Peyer's patch (tissue), 4 donors: ENCODE results near the gene ADARB1. TPM values are rescaled to one million over a fixed set of nuclear protein-coding genes. Genes with fewer than 3 reads are reported as not detected.

Source experiments
- DNase-seq, 3 donors: peaks; one replicate each; pipeline ENCODE4 v3.0.0-alpha.2; 2017 to 2019
- H3K27ac ChIP-seq, 4 donors: fragments of 200-600 bp; sonication (generic); one replicate each; pipeline ENCODE4 v1.5.1; 2016 to 2019
- H3K27me3 ChIP-seq, 2 donors: fragments of 200-600 bp; sonication (generic); one replicate each; pipeline ENCODE4 v1.5.1; 2019
- H3K36me3 ChIP-seq, 3 donors: fragments of 200-600 bp; sonication (generic); one replicate each; pipeline ENCODE4 v1.5.1; 2016 to 2019
- H3K4me1 ChIP-seq, 4 donors: fragments of 200-600 bp; sonication (generic); one replicate each; pipeline ENCODE4 v1.5.1; 2016 to 2019
- H3K4me3 ChIP-seq, 4 donors: fragments of 200-600 bp; sonication (generic); 1 replicate in 3 of 4; 2 replicates in 1 of 4; pipeline ENCODE4 v1.5.1; 2016 to 2019; ENCODE audit warnings: mild to moderate bottlenecking in 1 of 4
- H3K9me3 ChIP-seq, 4 donors: fragments of 200-600 bp; sonication (generic); one replicate each; pipeline ENCODE4 v1.5.1; 2016 to 2019; ENCODE audit warnings: mild to moderate bottlenecking in 1 of 4
- POLR2A ChIP-seq, 2 donors: fragments of 450-650 bp; IDR thresholded peaks; one replicate each; pipeline ENCODE4 v1.5.1; 2017; ENCODE audit warnings: antibody characterized with exemption in 2 of 2, mild to moderate bottlenecking in 2 of 2, moderate library complexity in 2 of 2
- total RNA-seq, 4 donors: library from RNA; depleted of rRNA; stranded (reverse); fragments of >200 nt; gene quantifications; one replicate each; pipeline ENCODE4 v1.1.0, GENCODE V29; 2016
- TF ChIP-seq, protein P1 (sequence below), 6 experiments: fragments of 450-650 bp in 4 of 6; fragments of 200-600 bp in 2 of 6; sonication (generic) in 1 of 6; IDR thresholded peaks; one replicate each; pipeline ENCODE4 v1.5.1; 2017 to 2019; ENCODE audit warnings: antibody characterized with exemption in 6 of 6, mild to moderate bottlenecking in 3 of 6, moderate library complexity in 1 of 6

Gene ADARB1
- total RNA-seq, 4 donors from 2014 or later, result 7.4 to 47.9 (median 10.0) TPM

- Histone ChIP-seq H3K4me3 (no peak overlapping the region), H3K9me3 (no peaks in the 10 kb centered on the region), H3K27ac (no peak overlapping the region), H3K4me1 (peaks cover 0 to 38% (median 0%) of the 10 kb centered on the region in 4 donors), H3K27me3 (no peaks in the 10 kb centered on the region), H3K36me3 (no peaks in the 10 kb centered on the region)
- DNase-seq, result no peak
- TF ChIP-seq POLR2A (IDR thresholded peaks at IDR 0.05), result no peak
- TF ChIP-seq, protein P1, sequence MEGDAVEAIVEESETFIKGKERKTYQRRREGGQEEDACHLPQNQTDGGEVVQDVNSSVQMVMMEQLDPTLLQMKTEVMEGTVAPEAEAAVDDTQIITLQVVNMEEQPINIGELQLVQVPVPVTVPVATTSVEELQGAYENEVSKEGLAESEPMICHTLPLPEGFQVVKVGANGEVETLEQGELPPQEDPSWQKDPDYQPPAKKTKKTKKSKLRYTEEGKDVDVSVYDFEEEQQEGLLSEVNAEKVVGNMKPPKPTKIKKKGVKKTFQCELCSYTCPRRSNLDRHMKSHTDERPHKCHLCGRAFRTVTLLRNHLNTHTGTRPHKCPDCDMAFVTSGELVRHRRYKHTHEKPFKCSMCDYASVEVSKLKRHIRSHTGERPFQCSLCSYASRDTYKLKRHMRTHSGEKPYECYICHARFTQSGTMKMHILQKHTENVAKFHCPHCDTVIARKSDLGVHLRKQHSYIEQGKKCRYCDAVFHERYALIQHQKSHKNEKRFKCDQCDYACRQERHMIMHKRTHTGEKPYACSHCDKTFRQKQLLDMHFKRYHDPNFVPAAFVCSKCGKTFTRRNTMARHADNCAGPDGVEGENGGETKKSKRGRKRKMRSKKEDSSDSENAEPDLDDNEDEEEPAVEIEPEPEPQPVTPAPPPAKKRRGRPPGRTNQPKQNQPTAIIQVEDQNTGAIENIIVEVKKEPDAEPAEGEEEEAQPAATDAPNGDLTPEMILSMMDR (IDR thresholded peaks at IDR 0.05), result no peak
Measured at GRCh38 chr21:45134279-45135076, 60.1 kb downstream of the ADARB1 start.

- no peak for TF ChIP-seq POLR2A (IDR thresholded peaks at IDR 0.05)
- TF ChIP-seq, protein P1 (IDR thresholded peaks at IDR 0.05), result no peak
- DNase-seq, result no peak
- Histone ChIP-seq H3K4me3 (no peak overlapping the region), H3K27ac (no peak overlapping the region), H3K4me1 (peaks cover 0 to 32% (median 0%) of the 10 kb centered on the region in 4 donors), H3K9me3 (no peaks in the 10 kb centered on the region), H3K36me3 (no peaks in the 10 kb centered on the region), H3K27me3 (no peaks in the 10 kb centered on the region)
Measured at GRCh38 chr21:45135122-45135521, 60.7 kb downstream of the ADARB1 start.

DNA sequence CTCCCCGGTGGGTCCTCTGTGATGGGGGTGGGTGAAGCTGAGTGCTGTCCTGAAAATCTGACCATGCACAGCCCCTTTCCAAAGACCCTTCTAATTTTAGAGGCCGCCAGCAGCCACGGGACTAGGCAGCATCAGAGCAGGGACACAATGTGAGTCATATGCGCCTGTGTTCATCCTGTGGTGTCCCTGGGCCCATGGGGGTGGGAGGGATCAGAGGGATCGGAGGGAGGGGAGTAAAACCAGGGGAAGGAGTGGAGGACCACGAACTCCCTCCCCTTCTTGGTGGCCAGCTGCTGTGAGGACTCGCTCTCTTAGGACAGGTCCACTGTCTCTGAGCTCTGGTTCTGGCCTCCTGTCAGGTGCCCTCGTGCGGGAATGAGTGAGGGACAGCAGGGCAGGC lies 61.5 kb downstream of the ADARB1 start:
- TF ChIP-seq, protein P1 (IDR thresholded peaks at IDR 0.05), result no peak
- TF ChIP-seq POLR2A (IDR thresholded peaks at IDR 0.05), result no peak
- Histone ChIP-seq H3K36me3 (no peaks in the 10 kb centered on the region), H3K9me3 (no peaks in the 10 kb centered on the region), H3K4me1 (peaks cover 0 to 28% (median 0%) of the 10 kb centered on the region in 4 donors), H3K27ac (no peak overlapping the region), H3K4me3 (no peak overlapping the region), H3K27me3 (no peaks in the 10 kb centered on the region)
- no peak for DNase-seq

DNA sequence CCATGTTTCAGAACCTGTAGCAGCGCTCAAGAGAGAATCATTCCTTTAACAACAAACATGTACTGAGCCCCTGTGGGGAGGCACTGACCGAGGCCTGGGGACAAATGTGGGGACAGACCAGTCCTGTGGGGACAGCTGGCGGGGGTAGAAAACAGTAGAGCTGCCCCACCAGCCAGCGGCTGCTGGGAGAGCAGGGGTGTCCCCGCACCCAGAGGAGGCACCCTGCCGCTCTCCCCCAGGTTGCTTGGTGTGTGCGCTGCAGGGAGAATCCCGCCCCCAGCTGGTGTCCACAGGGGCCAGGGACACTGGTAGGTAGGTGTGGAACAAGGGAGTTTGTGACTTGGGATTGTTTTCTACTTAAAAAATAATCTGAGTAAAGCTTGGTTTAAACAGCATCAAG lies 62.1 kb downstream of the ADARB1 start:
- Histone ChIP-seq H3K4me1 (peaks cover 0 to 21% (median 0%) of the 10 kb centered on the region in 4 donors), H3K27ac (no peak overlapping the region), H3K27me3 (no peaks in the 10 kb centered on the region), H3K36me3 (no peaks in the 10 kb centered on the region), H3K4me3 (no peak overlapping the region), H3K9me3 (no peaks in the 10 kb centered on the region)
- no peak for DNase-seq
- TF ChIP-seq, protein P1 (IDR thresholded peaks at IDR 0.05), result no peak
- no peak for TF ChIP-seq POLR2A (IDR thresholded peaks at IDR 0.05)

DNA sequence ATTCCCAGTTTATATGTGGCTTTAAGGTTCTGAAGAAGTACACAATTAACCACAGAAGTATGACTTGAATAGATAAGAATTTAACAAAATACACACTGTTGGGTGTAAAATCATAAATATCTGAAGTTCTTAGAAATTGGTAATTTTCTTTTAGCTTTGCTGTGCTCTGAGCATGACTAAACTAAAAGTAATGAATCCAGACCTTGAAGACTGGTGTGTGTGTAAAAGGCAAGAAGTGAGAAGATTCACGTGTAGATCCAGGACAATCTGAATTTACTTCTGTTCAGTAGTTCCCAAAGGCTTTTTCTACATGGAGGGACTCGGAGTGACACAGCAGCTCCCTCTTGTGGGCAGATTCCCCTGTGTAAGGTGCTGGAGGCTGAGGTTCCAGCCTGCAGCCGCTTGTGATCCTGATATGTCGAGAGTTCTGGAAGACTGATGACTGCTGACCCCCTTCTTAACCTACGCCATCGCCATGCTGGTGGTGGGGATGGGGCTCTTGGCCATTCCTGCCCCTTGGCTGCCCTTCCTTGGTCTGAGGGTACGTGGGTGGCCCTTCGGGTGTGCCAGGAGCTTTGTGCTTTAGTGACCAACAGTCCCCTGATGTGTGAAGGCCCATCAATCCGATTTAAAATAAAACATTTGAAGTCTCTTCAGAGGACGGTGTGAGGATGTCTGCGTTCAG lies 62.7 kb downstream of the ADARB1 start:
- Histone ChIP-seq H3K27ac (peak overlapping the region in 1 of 4 donors; percentile 38), H3K27me3 (no peaks in the 10 kb centered on the region), H3K9me3 (no peaks in the 10 kb centered on the region), H3K36me3 (no peaks in the 10 kb centered on the region), H3K4me1 (peaks cover 0 to 20% (median 0%) of the 10 kb centered on the region in 4 donors), H3K4me3 (no peak overlapping the region)
- DNase-seq, result peak; percentile 84 to 95 (median 84)
- TF ChIP-seq, protein P1 (IDR thresholded peaks at IDR 0.05), result peak; percentile 47 to 81 (median 75)
- no peak for TF ChIP-seq POLR2A (IDR thresholded peaks at IDR 0.05)
